MM.1S (cell line): Measurements from ENCODE around the gene MRPS10.

Experiments used
- EZH2 ChIP-seq: fragments of 300-600 bp; sonication (generic); optimal IDR thresholded peaks from 2 replicates; pipeline ENCODE3; 2017; ENCODE audit warnings: low read depth, mild to moderate bottlenecking, antibody characterized with exemption, low read length, mixed read lengths
- EZH2phosphoT487 ChIP-seq: fragments of 300-600 bp; sonication (generic); IDR thresholded peaks from 2 replicates; pipeline ENCODE4 v1.6.1; 2018; ENCODE audit warnings: antibody characterized with exemption, low read length
- TF ChIP-seq, protein P1 (sequence below): fragments of 300-600 bp; sonication (generic); IDR thresholded peaks from 2 replicates; pipeline ENCODE4 v1.5.1; 2016; ENCODE audit warnings: antibody characterized with exemption, low read length, mixed read lengths

DNA sequence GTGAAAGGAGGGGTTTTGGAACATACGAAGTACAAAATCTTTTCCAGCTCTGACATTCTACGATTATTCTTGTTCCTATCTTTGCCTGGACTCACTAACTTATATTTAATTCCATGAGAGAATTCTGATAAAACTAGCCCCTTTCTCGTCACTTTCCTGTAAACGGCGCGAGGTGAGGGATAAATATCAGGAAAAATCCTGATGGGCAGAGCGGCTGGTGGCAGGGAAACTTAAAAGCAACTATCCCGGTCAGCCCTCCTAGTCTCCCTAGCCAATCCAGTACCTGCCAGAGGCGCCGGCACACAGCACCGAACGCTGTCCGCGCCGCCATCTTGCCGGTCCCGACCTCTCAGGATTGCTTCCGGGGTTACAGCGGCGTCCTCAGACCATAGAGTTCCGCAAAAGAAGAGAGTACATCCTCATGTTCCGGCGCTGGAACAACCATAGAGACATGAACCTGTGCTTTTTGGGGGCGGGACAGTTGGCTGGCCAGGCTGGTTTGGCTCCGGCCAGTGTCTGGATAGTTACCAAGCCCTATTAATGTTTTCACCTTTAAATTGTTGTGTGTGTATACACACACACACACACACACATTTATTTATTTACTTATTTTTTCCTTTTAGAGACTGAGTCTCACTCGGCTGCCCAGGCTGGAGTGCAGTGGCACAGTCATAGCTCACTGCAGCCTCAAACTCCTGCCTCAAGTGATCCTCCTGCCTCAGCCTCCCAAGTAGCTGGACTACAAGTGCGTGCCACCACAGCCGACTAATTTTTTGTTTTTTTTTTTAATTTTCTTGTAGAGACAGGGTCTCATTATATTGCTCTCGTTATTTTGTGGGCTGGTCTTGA is at the start of gene MRPS10:
- TF ChIP-seq, protein P1, sequence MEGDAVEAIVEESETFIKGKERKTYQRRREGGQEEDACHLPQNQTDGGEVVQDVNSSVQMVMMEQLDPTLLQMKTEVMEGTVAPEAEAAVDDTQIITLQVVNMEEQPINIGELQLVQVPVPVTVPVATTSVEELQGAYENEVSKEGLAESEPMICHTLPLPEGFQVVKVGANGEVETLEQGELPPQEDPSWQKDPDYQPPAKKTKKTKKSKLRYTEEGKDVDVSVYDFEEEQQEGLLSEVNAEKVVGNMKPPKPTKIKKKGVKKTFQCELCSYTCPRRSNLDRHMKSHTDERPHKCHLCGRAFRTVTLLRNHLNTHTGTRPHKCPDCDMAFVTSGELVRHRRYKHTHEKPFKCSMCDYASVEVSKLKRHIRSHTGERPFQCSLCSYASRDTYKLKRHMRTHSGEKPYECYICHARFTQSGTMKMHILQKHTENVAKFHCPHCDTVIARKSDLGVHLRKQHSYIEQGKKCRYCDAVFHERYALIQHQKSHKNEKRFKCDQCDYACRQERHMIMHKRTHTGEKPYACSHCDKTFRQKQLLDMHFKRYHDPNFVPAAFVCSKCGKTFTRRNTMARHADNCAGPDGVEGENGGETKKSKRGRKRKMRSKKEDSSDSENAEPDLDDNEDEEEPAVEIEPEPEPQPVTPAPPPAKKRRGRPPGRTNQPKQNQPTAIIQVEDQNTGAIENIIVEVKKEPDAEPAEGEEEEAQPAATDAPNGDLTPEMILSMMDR = no peak
- TF ChIP-seq EZH2 (no peak), EZH2phosphoT487 (no peak)
